Liver (tissue), 9 donors: ENCODE measurements around the gene SLC44A1. TPM values are rescaled to one million over a fixed set of nuclear protein-coding genes. Genes with fewer than 3 reads are reported as not detected.

Source experiments
- DNase-seq: peaks from one replicate; pipeline ENCODE4 v3.0.0-alpha.2; 2017; ENCODE audit warnings: low spot score
- H3K27ac ChIP-seq, 2 donors: one replicate each; pipeline ENCODE4 v1.7.0; 2013; ENCODE audit warnings: inconsistent platforms in 2 of 2, low read length in 2 of 2, control low read depth in 1 of 2, low read depth in 1 of 2, mild to moderate bottlenecking in 1 of 2
- H3K27me3 ChIP-seq, 4 donors: one replicate each; pipeline versions ENCODE4 v1.6.1 to v1.7.0; 2013; ENCODE audit warnings: low read length in 3 of 4, inconsistent platforms in 1 of 4, mild to moderate bottlenecking in 1 of 4, moderate library complexity in 1 of 4; ENCODE audit not compliant: control insufficient read depth in 4 of 4, insufficient read depth in 4 of 4
- H3K36me3 ChIP-seq, 4 donors: one replicate each; pipeline versions ENCODE4 v1.6.1 to v1.7.0; 2013; ENCODE audit warnings: low read length in 3 of 4, mild to moderate bottlenecking in 3 of 4, low read depth in 1 of 4, moderate library complexity in 1 of 4; ENCODE audit not compliant: control insufficient read depth in 4 of 4, insufficient read depth in 3 of 4
- H3K4me1 ChIP-seq, 4 donors: one replicate each; pipeline versions ENCODE4 v1.6.1 to v1.7.0; 2013; ENCODE audit warnings: low read length in 3 of 4, mild to moderate bottlenecking in 3 of 4, moderate library complexity in 1 of 4; ENCODE audit not compliant: control insufficient read depth in 4 of 4, insufficient read depth in 4 of 4
- H3K4me3 ChIP-seq, 3 donors: one replicate each; pipeline versions ENCODE4 v1.6.1 to v1.7.0; 2013; ENCODE audit warnings: low read length in 3 of 3, control low read depth in 1 of 3, low read depth in 1 of 3, mild to moderate bottlenecking in 1 of 3
- H3K9ac ChIP-seq, 2 donors: one replicate each; pipeline ENCODE4 v1.7.0; 2013; ENCODE audit warnings: low read length in 2 of 2, mild to moderate bottlenecking in 2 of 2, moderate library complexity in 2 of 2, control low read depth in 1 of 2, low read depth in 1 of 2
- H3K9me3 ChIP-seq, 4 donors: one replicate each; pipeline versions ENCODE4 v1.6.1 to v1.7.0; 2013; ENCODE audit warnings: low read length in 3 of 4; ENCODE audit not compliant: control insufficient read depth in 4 of 4
- FOXA1 ChIP-seq: IDR thresholded peaks from 2 replicates; pipeline ENCODE4 v1.6.1; 2016; ENCODE audit warnings: antibody characterized with exemption
- FOXA2 ChIP-seq: IDR thresholded peaks from 2 replicates; pipeline ENCODE4 v1.6.1; 2016; ENCODE audit warnings: antibody characterized with exemption
- GABPA ChIP-seq, 2 donors: IDR thresholded peaks in 1 of 2; conservative IDR thresholded peaks in 1 of 2; 2 replicates each; pipeline ENCODE4 v1.6.1; 2016; ENCODE audit warnings: antibody characterized with exemption in 2 of 2, mild to moderate bottlenecking in 1 of 2, moderate library complexity in 1 of 2
- HNF4A ChIP-seq, 2 donors: conservative IDR thresholded peaks; 2 replicates each; pipeline ENCODE4 v1.6.1; 2016; ENCODE audit warnings: antibody characterized with exemption in 2 of 2, mild to moderate bottlenecking in 2 of 2
- HNF4G ChIP-seq: IDR thresholded peaks from 2 replicates; pipeline ENCODE4 v1.6.1; 2016; ENCODE audit warnings: antibody characterized with exemption
- JUND ChIP-seq, 2 donors: IDR thresholded peaks; 2 replicates each; pipeline ENCODE4 v1.6.1; 2016; ENCODE audit warnings: antibody characterized with exemption in 2 of 2
- RAD21 ChIP-seq, 2 donors: IDR thresholded peaks; 2 replicates each; pipeline ENCODE4 v1.6.1; 2016; ENCODE audit warnings: antibody characterized with exemption in 2 of 2, mild to moderate bottlenecking in 2 of 2
- RXRA ChIP-seq, 2 donors: IDR thresholded peaks; 2 replicates each; pipeline ENCODE4 v1.6.1; 2017 to 2018; ENCODE audit warnings: antibody characterized with exemption in 2 of 2, mild to moderate bottlenecking in 1 of 2
- TAF1 ChIP-seq: conservative IDR thresholded peaks from 2 replicates; pipeline ENCODE4 v1.6.1; 2016; ENCODE audit warnings: antibody characterized with exemption, mild to moderate bottlenecking
- YY1 ChIP-seq: IDR thresholded peaks from 2 replicates; pipeline ENCODE4 v1.6.1; 2016; ENCODE audit warnings: antibody characterized with exemption, mild to moderate bottlenecking
- WGBS: extraction: QIAGEN DNeasy Blood & Tissue Kit; methylation state at CpG from one replicate; pipeline ENCODE4 v1.1.7; 2013; 5-methylcytosine and 5-hydroxymethylcytosine counted together
- polyA plus RNA-seq, 2 donors: library from polyadenylated mRNA; stranded (reverse) in 1 of 2; unstranded in 1 of 2; fragments of 200-250 nt in 1 of 2; fragments of >200 nt in 1 of 2; fragmentation: Nextera tagmentation in 1 of 2; extraction: Ambion mirVana in 1 of 2; gene quantifications; one replicate each; pipeline versions ENCODE4 v1.2.1 to v1.2.3, GENCODE V29; 2013 to 2015
- total RNA-seq, 2 donors: library from RNA; depleted of rRNA; stranded (reverse); fragments of >200 nt; gene quantifications; one replicate each; pipeline ENCODE4 v1.2.3, GENCODE V29; 2014
- TF ChIP-seq, protein P1 (sequence below): IDR thresholded peaks from 2 replicates; pipeline ENCODE4 v1.6.1; 2016; ENCODE audit warnings: antibody characterized with exemption
- TF ChIP-seq, protein P2 (sequence below): IDR thresholded peaks from 2 replicates; pipeline ENCODE4 v1.6.1; 2016; ENCODE audit warnings: antibody characterized with exemption, mild to moderate bottlenecking
- TF ChIP-seq, protein P3 (sequence below): fragments of 150-350 bp; IDR thresholded peaks from 2 replicates; pipeline ENCODE4 v1.5.1; 2017; ENCODE audit warnings: improper control_type of control experiment, low read depth, low read length; ENCODE audit not compliant: missing input control
- TF ChIP-seq, protein P4 (sequence below): IDR thresholded peaks from 2 replicates; pipeline ENCODE4 v1.6.1; 2016; ENCODE audit warnings: antibody characterized with exemption
- TF ChIP-seq, protein P5 (sequence below): IDR thresholded peaks from 2 replicates; pipeline ENCODE4 v1.6.1; 2016; ENCODE audit warnings: antibody characterized with exemption
- donor health status: healthy.
- donor health status: healthy.
- donor health status: healthy.
- donor health status: healthy.
- donor health status: healthy.

Gene SLC44A1
- total and polyA plus RNA-seq, 4 donors, result 18.1 to 73.1 (median 53.1) TPM

DNA sequence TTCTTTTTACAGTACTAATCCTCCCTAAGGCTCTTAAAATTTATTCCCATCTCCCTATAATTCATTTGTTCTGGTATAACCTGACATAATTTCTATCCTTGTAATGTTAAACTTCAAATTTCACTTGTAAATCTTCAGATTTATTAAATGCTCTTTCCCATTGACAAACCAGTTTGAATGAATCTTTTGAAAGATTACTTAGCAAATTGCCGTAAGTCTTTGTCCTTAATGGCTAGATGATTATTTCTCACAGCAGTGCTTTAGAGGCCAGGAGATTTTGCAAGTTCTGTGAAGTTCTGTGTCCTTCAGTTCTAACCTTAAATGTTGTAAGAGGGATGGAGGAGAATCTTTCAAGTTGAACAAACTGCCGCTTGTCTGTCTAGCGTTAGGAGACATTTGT lies 4.2 kb downstream of the SLC44A1 start:
- H3K9ac ChIP-seq, result no peak overlapping the region
- H3K27ac ChIP-seq, result no peak overlapping the region
- no peaks in the 10 kb centered on the region for H3K9me3 ChIP-seq
- 93% methylated on average over 3 of the region's 3 CpGs for WGBS
- TF ChIP-seq RXRA (IDR thresholded peaks at IDR 0.05), result no peak
- no peak for TF ChIP-seq FOXA2
- TF ChIP-seq RAD21 (IDR thresholded peaks at IDR 0.05), result no peak
- TF ChIP-seq, protein P1, sequence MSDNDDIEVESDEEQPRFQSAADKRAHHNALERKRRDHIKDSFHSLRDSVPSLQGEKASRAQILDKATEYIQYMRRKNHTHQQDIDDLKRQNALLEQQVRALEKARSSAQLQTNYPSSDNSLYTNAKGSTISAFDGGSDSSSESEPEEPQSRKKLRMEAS, result no peak
- TF ChIP-seq GABPA (IDR thresholded peaks at IDR 0.05 in 1 of 2, conservative IDR thresholded peaks at IDR 0.05 in 1 of 2), result no peak
- TF ChIP-seq YY1, result no peak
- no peak for TF ChIP-seq HNF4A (conservative IDR thresholded peaks at IDR 0.05)
- TF ChIP-seq, protein P2, sequence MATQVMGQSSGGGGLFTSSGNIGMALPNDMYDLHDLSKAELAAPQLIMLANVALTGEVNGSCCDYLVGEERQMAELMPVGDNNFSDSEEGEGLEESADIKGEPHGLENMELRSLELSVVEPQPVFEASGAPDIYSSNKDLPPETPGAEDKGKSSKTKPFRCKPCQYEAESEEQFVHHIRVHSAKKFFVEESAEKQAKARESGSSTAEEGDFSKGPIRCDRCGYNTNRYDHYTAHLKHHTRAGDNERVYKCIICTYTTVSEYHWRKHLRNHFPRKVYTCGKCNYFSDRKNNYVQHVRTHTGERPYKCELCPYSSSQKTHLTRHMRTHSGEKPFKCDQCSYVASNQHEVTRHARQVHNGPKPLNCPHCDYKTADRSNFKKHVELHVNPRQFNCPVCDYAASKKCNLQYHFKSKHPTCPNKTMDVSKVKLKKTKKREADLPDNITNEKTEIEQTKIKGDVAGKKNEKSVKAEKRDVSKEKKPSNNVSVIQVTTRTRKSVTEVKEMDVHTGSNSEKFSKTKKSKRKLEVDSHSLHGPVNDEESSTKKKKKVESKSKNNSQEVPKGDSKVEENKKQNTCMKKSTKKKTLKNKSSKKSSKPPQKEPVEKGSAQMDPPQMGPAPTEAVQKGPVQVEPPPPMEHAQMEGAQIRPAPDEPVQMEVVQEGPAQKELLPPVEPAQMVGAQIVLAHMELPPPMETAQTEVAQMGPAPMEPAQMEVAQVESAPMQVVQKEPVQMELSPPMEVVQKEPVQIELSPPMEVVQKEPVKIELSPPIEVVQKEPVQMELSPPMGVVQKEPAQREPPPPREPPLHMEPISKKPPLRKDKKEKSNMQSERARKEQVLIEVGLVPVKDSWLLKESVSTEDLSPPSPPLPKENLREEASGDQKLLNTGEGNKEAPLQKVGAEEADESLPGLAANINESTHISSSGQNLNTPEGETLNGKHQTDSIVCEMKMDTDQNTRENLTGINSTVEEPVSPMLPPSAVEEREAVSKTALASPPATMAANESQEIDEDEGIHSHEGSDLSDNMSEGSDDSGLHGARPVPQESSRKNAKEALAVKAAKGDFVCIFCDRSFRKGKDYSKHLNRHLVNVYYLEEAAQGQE, result no peak
- no peak for TF ChIP-seq FOXA1
- TF ChIP-seq JUND (IDR thresholded peaks at IDR 0.05), result no peak
- TF ChIP-seq, protein P3, sequence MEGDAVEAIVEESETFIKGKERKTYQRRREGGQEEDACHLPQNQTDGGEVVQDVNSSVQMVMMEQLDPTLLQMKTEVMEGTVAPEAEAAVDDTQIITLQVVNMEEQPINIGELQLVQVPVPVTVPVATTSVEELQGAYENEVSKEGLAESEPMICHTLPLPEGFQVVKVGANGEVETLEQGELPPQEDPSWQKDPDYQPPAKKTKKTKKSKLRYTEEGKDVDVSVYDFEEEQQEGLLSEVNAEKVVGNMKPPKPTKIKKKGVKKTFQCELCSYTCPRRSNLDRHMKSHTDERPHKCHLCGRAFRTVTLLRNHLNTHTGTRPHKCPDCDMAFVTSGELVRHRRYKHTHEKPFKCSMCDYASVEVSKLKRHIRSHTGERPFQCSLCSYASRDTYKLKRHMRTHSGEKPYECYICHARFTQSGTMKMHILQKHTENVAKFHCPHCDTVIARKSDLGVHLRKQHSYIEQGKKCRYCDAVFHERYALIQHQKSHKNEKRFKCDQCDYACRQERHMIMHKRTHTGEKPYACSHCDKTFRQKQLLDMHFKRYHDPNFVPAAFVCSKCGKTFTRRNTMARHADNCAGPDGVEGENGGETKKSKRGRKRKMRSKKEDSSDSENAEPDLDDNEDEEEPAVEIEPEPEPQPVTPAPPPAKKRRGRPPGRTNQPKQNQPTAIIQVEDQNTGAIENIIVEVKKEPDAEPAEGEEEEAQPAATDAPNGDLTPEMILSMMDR, result no peak
- TF ChIP-seq, protein P4, sequence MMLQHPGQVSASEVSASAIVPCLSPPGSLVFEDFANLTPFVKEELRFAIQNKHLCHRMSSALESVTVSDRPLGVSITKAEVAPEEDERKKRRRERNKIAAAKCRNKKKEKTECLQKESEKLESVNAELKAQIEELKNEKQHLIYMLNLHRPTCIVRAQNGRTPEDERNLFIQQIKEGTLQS, result no peak
- TF ChIP-seq, protein P5, sequence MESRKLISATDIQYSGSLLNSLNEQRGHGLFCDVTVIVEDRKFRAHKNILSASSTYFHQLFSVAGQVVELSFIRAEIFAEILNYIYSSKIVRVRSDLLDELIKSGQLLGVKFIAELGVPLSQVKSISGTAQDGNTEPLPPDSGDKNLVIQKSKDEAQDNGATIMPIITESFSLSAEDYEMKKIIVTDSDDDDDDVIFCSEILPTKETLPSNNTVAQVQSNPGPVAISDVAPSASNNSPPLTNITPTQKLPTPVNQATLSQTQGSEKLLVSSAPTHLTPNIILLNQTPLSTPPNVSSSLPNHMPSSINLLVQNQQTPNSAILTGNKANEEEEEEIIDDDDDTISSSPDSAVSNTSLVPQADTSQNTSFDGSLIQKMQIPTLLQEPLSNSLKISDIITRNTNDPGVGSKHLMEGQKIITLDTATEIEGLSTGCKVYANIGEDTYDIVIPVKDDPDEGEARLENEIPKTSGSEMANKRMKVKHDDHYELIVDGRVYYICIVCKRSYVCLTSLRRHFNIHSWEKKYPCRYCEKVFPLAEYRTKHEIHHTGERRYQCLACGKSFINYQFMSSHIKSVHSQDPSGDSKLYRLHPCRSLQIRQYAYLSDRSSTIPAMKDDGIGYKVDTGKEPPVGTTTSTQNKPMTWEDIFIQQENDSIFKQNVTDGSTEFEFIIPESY, result no peak
- TF ChIP-seq HNF4G, result no peak
- no peak overlapping the region for H3K4me3 ChIP-seq
- DNase-seq, result no peak
- no peaks in the 10 kb centered on the region for H3K27me3 ChIP-seq
- H3K4me1 ChIP-seq, result peaks cover 9 to 30% (median 19%) of the 10 kb centered on the region in 4 donors
- H3K36me3 ChIP-seq, result no peaks in the 10 kb centered on the region

DNA sequence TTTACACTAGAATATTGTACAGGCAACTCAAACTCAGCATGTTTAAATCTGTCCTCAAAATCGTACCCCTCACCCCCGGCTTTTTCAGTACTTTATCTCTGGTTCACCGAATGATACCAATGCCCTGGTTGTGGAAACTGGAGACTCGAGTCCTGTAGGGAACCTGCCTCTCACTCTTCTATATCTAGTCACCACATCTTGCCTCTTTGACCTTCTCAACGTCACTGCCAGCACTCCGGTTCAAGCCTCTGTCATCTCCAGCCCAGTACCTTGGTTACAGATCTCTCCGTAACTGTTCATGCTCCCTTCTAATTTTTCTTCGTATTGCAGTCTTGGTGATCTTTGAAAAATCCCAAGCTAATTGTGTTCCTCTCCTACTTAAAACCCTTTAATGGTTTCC lies 6.7 kb downstream of the SLC44A1 start:
- 85% methylated on average over 8 of the region's 8 CpGs for WGBS
- no peak for TF ChIP-seq HNF4G
- no peak for TF ChIP-seq TAF1

More for the DNA sequence above, 6.7 kb downstream of the SLC44A1 start:
- no peaks in the 10 kb centered on the region for H3K36me3 ChIP-seq
- no peaks in the 10 kb centered on the region for H3K27me3 ChIP-seq
- H3K4me3 ChIP-seq, result no peak overlapping the region
- H3K27ac ChIP-seq, result peak overlapping the region in 1 of 2 donors; percentile 39
- no peak overlapping the region for H3K9ac ChIP-seq
- H3K9me3 ChIP-seq, result no peaks in the 10 kb centered on the region
- DNase-seq, result no peak
- peaks cover 10 to 25% (median 17%) of the 10 kb centered on the region in 4 donors for H3K4me1 ChIP-seq
